Measurements from ENCODE around the gene NADSYN1. TPM values are rescaled to one million over a fixed set of nuclear protein-coding genes. Genes with fewer than 3 reads are reported as not detected.
A peak's percentile ranks its signal among the peaks of the same experiment; 100 is the strongest.

The NADSYN1 gene
- total RNA-seq, 1 experiment from 2014 or later, result 58.2 TPM

GRCh38 chr11:71418643-71419042 is 34.4 kb upstream of the NADSYN1 start:
- BruUV-seq (replicated peaks), result no TSS peak
- CTCF ChIA-PET, result interaction anchor here (0.6 to 2.8 kb wide), 3 partner anchors 34 to 332 kb away, joined by 5 to 12 read pairs (median 7); partner anchors contain the start of gene NADSYN1

GRCh38 chr11:71420455-71421241 is 32.4 kb upstream of the NADSYN1 start:
- Histone ChIP-seq H3K4me3 (replicated peaks in 1 of 2; ENCODE audit: low read depth in 1 of 2, low read length in 2 of 2) (no peak overlapping the region), H3K4me1 (ENCODE audit: control insufficient read depth in 1 of 2, insufficient read depth in 2 of 2, low read length in 2 of 2) (peaks cover 0 to 5% of the 10 kb centered on the region in 2 experiments; a peak in 1 of 4 replicates), H4K20me1 (ENCODE audit: insufficient read depth) (no peaks in the 10 kb centered on the region), H3K9me2 (ENCODE audit: insufficient read depth) (no peaks in the 10 kb centered on the region), H3K36me3 (ENCODE audit: control insufficient read depth in 1 of 2, insufficient read depth in 2 of 2, low read length in 2 of 2) (no peaks in the 10 kb centered on the region), H3K9me3 (ENCODE audit: control insufficient read depth in 1 of 2, insufficient read depth in 1 of 2, low read depth in 1 of 2, low read length in 2 of 2) (no peaks in the 10 kb centered on the region), H3K79me2 (ENCODE audit: insufficient read depth, low read length) (no peaks in the 10 kb centered on the region), H3K27me3 (ENCODE audit: insufficient read depth, low read length) (peaks cover 2% of the 10 kb centered on the region; the same call in 1 of the 2 replicates), H3K9ac (ENCODE audit: low read length) (no peak overlapping the region), H3K4me2 (ENCODE audit: low read length) (no peak overlapping the region), H3K27ac (ENCODE audit: low read depth, low read length) (no peak overlapping the region), H2AFZ (ENCODE audit: low read depth, low read length, poor library complexity, severe bottlenecking) (peak overlapping the region; percentile 67)
- ATAC-seq (peak; percentile 82), DNase-seq (ENCODE audit: low read depth, low spot score) (peak; percentile 56)
- TF ChIP-seq RAD21 (IDR thresholded peaks at IDR 0.05; ENCODE audit: low read depth), result peak; percentile 88
- TF ChIP-seq ZNF274 (IDR thresholded peaks at IDR 0.05; ENCODE audit: low read depth, low read length), result no peak
- no peak for TF ChIP-seq SRF (IDR thresholded peaks at IDR 0.05; ENCODE audit: low read depth)
- TF ChIP-seq CTCF (IDR thresholded peaks at IDR 0.05 in 2 of 3, conservative IDR thresholded peaks at IDR 0.05 in 1 of 3; ENCODE audit: borderline replicate concordance in 1 of 3, insufficient read depth in 1 of 3, low read depth in 2 of 3, low read length in 2 of 3), result peak; percentile 84 to 92 (median 87)
- TF ChIP-seq YY1 (IDR thresholded peaks at IDR 0.05; ENCODE audit: extremely low read depth, insufficient replicate concordance, low read depth, low read length), result no peak
- CTCF ChIA-PET, result interaction anchor here (0.6 to 2.8 kb wide), 4 partner anchors 32 to 334 kb away, joined by 3 to 12 read pairs (median 3); partner anchors contain the start of gene NADSYN1
- RAD21 ChIA-PET (ENCODE audit: low non-redundant PET in 1 of 2, low total read pairs in 2 of 2, uncharacterized antibody in 2 of 2, unreplicated experiment in 2 of 2), result interaction anchor here in 1 of 2 experiments (0.9 kb wide), 1 partner anchor 300 kb away, joined by 3 read pairs; no protein-coding TSS in a partner anchor
- BruUV-seq (replicated peaks), result no TSS peak
- POLR2A ChIA-PET, result no interaction called here
- intact Hi-C loops (cut with micrococcal nuclease), result loop anchor here (1.0 to 2.0 kb wide), 3 partner anchors 300 to 606 kb away; no protein-coding TSS in a partner anchor

More at GRCh38 chr11:71418643-71419042, 34.4 kb upstream of the NADSYN1 start:
- POLR2A ChIA-PET, result no interaction called here
- Histone ChIP-seq H2AFZ (ENCODE audit: low read depth, low read length, poor library complexity, severe bottlenecking) (no peak overlapping the region), H3K36me3 (ENCODE audit: control insufficient read depth in 1 of 2, insufficient read depth in 2 of 2, low read length in 2 of 2) (no peaks in the 10 kb centered on the region), H3K4me1 (ENCODE audit: control insufficient read depth in 1 of 2, insufficient read depth in 2 of 2, low read length in 2 of 2) (no peaks in the 10 kb centered on the region), H3K9me2 (ENCODE audit: insufficient read depth) (no peaks in the 10 kb centered on the region; the same call in 1 of the 2 replicates), H3K27me3 (ENCODE audit: insufficient read depth, low read length) (peaks cover 10% of the 10 kb centered on the region; the same call in 1 of the 2 replicates), H3K9ac (ENCODE audit: low read length) (no peak overlapping the region), H3K4me2 (ENCODE audit: low read length) (no peak overlapping the region), H3K9me3 (ENCODE audit: control insufficient read depth in 1 of 2, insufficient read depth in 1 of 2, low read depth in 1 of 2, low read length in 2 of 2) (no peaks in the 10 kb centered on the region), H3K27ac (ENCODE audit: low read depth, low read length) (no peak overlapping the region), H3K79me2 (ENCODE audit: insufficient read depth, low read length) (no peaks in the 10 kb centered on the region), H4K20me1 (ENCODE audit: insufficient read depth) (no peaks in the 10 kb centered on the region), H3K4me3 (replicated peaks in 1 of 2; ENCODE audit: low read depth in 1 of 2, low read length in 2 of 2) (no peak overlapping the region)
- TF ChIP-seq ATF3 (IDR thresholded peaks at IDR 0.05), result no peak
- TF ChIP-seq ZNF274 (IDR thresholded peaks at IDR 0.05; ENCODE audit: low read depth, low read length), result no peak
- no peak for TF ChIP-seq SRF (IDR thresholded peaks at IDR 0.05; ENCODE audit: low read depth)
- no peak for TF ChIP-seq ELF1 (IDR thresholded peaks at IDR 0.05; ENCODE audit: borderline replicate concordance, low read depth)
- RAD21 ChIA-PET (ENCODE audit: low non-redundant PET in 1 of 2, low total read pairs in 2 of 2, uncharacterized antibody in 2 of 2, unreplicated experiment in 2 of 2), result no interaction called here
- intact Hi-C loops (cut with micrococcal nuclease), result no loop called here
- DNase-seq (ENCODE audit: low read depth, low spot score), result no peak
- no peak for ATAC-seq

Measured in HCT116 (cell line).